Renal cortical epithelial cell (primary cell): ENCODE results near the gene KLK12. TPM values are rescaled to one million over a fixed set of nuclear protein-coding genes. Genes with fewer than 3 reads are reported as not detected.
A peak's percentile ranks its signal among the peaks of the same experiment; 100 is the strongest.

Source experiments
- DNase-seq: peaks from one replicate; pipeline ENCODE4 v3.0.0-alpha.2; 2011; ENCODE audit warnings: low read depth
- total RNA-seq: library from RNA; depleted of rRNA; stranded (reverse); fragments of >200 nt; gene quantifications from 2 replicates; pipeline ENCODE4 v1.2.3, GENCODE V29; 2014

KLK12 gene, protein sequence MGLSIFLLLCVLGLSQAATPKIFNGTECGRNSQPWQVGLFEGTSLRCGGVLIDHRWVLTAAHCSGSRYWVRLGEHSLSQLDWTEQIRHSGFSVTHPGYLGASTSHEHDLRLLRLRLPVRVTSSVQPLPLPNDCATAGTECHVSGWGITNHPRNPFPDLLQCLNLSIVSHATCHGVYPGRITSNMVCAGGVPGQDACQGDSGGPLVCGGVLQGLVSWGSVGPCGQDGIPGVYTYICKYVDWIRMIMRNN
- not detected in 2 replicates for total RNA-seq

GRCh38 chr19:51034704-51035103 lies at the start of gene KLK12:
TSS of gene KLK12 (minus strand) at chr19:51035002. CDS start at chr19:51034621, 381 bp downstream.
- DNase-seq: no peak

DNA sequence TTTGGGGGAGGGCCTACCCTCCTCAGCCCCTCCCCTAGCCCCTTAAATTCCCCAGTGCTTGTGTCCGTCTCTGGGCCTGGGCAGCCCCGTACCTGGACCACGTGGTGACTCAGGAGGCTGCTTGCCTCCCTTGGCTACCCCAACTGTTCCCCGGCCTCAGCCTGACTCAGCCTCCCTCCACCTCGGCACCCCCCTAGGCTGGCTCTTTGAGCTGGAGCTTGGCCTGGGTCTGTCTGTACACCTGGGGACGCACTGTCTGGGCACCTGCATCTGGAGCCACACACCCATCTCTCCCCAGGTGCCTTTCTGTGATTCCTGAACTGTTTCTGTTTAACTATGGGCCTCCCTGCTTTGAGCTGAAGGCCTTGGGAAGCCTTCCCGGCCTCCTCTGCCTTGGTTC lies 49.7 kb upstream of the KLK12 start:
- no peak for DNase-seq

DNA sequence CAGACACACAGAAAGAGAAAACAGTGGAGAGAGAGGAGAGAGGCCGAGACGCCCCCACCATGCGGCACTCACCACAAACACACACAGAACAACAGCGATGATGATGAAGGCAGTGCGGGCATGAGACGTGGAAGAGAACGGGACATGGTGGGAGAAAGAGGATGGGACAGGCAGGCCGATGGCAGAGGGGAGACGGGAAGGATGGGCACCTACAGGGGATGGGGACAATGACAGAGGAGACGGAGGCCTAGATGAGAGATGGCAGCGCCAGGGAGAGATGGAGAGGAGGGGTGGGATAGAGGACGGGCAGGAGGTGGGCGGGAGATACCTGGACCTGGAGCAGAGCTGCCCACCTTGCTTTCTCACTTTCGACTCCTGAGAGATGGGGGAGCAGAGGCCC lies 49.0 kb upstream of the KLK12 start:
- DNase-seq: no peak

DNA sequence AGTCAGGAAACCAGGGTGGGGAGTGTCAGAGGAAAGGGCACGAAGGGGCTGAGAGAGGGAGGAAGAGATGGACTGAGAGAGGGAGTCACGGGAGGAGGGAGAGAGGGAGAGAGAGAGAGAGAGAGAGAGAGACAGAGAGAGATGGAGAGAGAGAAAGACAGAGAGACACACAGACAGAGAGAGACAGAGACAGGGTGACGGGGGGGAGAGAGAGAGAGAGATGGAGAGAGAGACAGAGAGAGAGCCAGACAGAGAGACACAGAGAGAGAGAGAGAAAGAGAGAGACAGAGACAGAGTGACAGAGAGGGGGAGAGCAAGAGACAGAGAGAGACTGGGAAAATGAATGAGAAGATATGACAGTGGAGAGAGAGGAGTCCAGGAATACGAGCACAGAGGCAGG lies 48.4 kb upstream of the KLK12 start:
- no peak for DNase-seq

- no peak for DNase-seq
Measured at GRCh38 chr19:51082611-51083010, 47.8 kb upstream of the KLK12 start, which contains the start of gene KLK14. TSS of gene KLK14 (minus strand) at chr19:51082887. CDS start at chr19:51082614, 273 bp downstream.

- no peak for DNase-seq
Measured at GRCh38 chr19:51081476-51081875, 46.7 kb upstream of the KLK12 start.

DNA sequence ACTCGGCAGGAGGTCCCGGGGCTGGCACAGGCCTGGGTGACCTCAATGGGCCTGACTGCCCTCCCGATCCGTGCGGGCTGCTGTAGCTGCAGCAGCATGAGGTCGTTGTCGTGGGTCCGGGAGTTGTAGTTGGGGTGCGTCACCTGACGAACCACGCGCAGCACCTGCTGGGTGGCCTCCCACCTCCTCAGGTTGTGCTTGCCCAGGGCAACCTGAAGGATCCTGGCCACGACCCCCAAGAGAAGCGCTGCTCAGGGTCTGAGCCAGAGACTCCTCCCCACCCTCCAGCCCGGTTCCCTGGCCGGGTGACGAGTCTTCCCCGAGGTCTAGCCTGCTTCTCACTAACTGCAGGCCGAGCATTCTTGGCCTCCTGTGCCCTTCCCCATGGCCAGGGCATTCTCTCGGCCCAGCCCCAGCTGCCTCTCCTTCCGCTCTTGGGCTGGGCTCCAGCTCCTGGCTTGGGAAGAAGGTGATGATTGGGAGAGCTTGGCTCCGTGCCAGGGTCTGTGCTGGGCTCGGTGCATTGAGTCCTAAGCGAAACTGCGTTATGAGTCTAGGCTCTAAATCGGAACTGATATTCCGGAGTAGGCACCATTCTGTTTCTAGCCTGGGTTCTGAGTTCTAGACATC lies 44.8 kb upstream of the KLK12 start:
- DNase-seq: no peak

DNA sequence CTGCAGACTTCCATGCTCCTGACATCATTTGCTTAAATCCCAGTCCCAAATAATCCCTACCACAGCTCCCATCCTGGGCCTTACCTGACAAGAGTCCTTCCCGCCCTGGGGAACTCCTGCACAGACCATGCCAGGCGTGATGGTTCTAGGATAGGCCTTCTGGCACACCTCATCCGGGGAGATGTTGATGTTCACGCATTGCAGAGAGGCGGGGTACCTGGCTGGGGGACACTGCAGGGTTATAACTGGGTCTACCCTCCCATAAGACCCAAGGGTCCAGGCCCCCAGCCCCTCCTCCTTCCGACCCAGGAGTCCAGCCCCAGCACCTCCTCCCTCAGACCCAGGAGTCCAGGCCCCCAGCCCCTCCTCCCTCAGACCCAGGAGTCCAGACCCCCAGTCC lies 43.9 kb upstream of the KLK12 start:
- no peak for DNase-seq

DNA sequence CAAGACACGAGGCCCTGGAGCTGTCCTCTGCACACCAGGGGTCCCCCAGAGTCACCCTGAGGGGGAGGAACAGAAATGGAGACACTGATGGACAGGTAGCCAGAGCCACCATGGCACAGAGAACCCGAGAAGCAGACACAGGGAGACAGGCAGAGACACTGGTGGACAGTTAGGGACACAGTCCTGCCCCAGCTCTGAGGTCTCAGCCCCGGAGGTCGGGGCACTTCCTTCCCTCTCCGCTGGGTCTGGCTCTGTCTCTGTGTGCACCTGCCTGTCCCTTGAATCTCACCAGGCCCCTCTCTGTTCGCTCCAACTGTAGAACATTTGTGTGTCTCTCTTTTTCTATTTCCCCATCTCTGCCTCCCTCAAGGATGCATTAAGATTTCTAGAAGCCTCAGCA lies 43.3 kb upstream of the KLK12 start:
- no peak for DNase-seq

GRCh38 chr19:51076631-51077213 lies 41.9 kb upstream of the KLK12 start:
- no peak for DNase-seq

- no peak for DNase-seq
Measured at GRCh38 chr19:51075998-51076397, 41.2 kb upstream of the KLK12 start.

DNA sequence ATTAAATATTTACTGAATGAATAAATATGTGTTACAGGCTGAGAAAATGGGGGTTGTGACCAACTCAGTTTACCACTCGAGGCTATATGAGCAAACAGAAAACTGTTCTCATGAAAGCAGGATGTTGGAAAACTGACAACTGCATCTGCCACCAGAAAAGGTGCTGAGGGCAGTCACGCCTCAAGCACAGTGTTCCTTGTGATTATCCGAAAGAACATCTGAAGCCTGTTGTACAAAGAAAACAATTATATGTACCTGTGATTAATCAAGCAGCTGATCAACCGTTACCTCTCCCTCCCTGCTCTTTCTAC lies 36.2 kb upstream of the KLK12 start:
- peak; percentile 32 for DNase-seq

DNA sequence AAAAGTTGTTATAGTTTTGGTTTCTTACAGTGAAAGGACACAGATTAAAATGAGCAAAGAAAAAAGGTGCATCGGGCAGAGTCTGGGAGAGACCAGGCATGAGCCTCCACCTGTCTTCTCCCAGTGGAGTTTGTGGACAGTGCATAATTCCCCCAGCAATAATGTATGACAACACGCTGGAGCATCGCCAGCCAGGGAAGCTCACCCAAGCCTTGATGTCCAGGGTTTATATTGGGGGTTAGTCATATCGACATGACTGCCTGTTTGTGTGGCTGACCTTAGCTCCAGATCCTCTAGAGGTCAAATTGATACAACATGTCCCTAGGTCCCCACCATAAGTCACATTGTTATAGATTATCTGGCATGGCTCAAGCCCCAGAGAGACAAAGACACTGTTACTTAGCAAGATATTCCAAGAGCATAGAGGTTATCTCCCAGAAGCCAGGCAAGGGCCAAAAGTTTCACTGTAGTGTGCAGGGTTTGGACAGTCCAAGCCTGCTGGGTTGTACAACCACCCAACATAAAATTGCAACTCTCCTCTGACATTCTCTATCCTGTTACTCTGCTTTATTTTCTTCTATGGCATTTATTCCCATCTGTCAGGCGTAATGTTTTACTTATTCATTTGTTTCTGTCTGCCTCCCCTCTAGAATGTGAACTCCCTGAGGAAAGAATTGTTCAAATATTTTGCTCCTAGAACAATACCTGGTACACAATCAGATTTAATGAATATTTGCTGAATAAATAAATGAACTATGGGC lies 35.7 kb upstream of the KLK12 start:
- DNase-seq: no peak

- no peak for DNase-seq
Measured at GRCh38 chr19:51066393-51067186, 31.8 kb upstream of the KLK12 start.

GRCh38 chr19:51065221-51065960 lies 30.6 kb upstream of the KLK12 start:
- DNase-seq: no peak

DNA sequence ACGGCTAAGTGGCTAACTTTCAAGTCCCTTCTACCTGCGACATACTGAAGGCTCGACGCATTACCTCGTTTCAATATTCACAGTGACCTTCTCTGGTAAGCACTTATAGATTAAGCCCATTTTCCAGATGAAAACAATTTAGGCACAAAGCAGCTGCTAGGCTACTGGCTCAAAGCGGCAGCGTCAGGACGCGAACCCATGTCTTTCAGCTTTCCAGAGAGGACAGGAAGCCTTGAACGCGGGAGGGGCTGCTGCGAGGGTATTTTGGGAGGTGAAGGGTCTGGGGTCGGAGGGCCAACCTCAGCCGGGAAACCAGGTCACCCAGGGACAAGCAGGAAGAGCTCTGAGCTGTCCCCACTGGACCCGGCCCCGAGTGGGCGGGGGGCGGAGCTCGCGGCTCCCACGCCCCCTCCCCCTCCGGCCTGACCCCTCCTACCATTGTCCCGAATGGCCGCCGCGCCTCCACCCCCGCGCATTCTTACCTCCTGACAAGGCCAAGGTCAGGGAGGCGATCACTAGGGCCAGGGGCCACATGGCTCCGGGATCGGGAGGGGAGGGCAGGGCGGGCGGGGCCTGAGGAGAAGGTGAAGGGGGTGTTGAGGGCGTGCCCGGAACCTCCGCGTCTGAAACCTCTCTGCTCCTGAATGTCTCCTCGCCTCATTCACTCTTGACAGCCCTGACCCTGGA lies 29.9 kb upstream of the KLK12 start, which contains the start of gene KLK13:
KLK13 (minus strand) TSS at position 559 of the 687 bp plus-strand sequence; CDS start at position 534, 25 bp downstream.
- DNase-seq: peak; percentile 7

DNA sequence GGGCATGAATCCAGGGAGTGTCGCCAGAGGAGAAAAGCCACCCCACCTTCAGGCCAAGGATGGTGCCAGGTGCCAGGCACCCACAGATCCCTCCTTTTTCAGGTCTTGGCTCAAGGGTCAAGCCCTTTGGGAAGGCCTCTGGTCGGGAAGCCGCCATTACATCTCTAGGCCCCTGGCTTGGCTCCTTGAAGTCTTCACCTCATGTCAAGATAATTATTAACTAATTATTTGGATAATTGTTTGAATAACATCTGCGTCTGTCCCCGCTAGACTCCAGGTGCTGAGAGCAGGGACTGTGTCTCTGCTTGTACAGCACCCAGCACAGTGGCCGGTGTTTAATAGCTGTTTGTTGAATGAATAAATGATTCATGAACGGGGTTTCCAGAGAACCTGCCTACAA lies 28.9 kb upstream of the KLK12 start:
- no peak for DNase-seq

DNA sequence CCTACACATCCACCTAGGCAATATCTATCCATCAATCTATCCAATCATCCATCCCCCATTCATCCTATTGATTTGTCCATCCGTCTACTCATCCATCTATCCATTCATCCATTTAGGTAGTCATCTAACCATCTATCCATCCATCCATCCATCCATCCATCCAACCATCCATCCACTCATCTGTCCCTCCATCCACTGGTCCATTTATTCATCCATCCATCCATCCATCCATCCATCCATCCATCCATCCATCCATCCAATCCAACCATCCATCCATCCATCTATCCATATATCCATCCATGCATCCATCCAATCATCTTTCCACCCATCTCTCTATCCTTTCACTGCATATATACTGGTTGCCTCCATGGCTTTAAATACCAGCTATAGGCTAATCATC lies 26.2 kb upstream of the KLK12 start:
- DNase-seq: no peak

DNA sequence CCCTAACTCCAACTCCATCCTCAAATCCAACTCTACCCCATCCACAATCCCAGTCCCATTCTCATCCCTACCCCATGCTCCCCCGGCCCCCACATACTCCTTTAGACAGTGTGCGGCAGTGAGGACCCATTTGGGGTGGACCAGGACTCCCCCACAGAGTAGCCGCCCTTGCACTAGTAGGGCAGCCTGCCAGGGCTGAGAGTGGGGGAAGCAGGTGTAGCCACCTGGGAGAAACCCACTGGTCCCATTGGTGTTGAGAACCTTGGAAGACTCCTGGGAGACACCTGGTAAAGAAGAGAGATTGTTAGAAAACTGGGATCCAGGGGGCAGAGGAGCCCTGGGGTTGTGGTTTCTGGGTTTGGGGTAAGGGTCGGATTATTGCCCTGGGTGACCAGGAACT lies 25.5 kb upstream of the KLK12 start:
- no peak for DNase-seq

GRCh38 chr19:51059715-51060114 lies 24.9 kb upstream of the KLK12 start:
- DNase-seq: no peak
